H1 (cell line): ENCODE data around the gene SH2D1B. TPM values are rescaled to one million over a fixed set of nuclear protein-coding genes. Genes with fewer than 3 reads are reported as not detected.

Source experiments
- CTCF ChIA-PET: fragments of 300-600 bp; sonication (Branson Sonifier 250); formaldehyde crosslinking; loops from one replicate; lab custom pipeline; 2021; ENCODE audit not compliant: partially characterized antibody; lab: Charles Lee
- POLR2A ChIA-PET: fragments of 300-600 bp; sonication (Branson Sonifier 250); formaldehyde crosslinking; loops from one replicate; lab custom pipeline; 2021; ENCODE audit warnings: inconsistent platforms; ENCODE audit not compliant: partially characterized antibody; lab: Charles Lee
- DNase-seq, 2 experiments: peaks; one replicate each; pipeline versions ENCODE4 v3.0.0 to v3.0.0-alpha.2; 2010 to 2022; ENCODE audit warnings: low spot score in 2 of 2, low read depth in 1 of 2, mixed read lengths in 1 of 2
- FAIRE-seq: peaks from 2 replicates; lab custom pipeline; 2011; peaks lifted over from hg19 to GRCh38; lab: Jason Lieb, UNC
- H2AFZ ChIP-seq: 2 replicates; pipeline ENCODE4 v1.8.1; 2012; ENCODE audit warnings: low read length, inconsistent platforms
- H2AK5ac ChIP-seq: 2 replicates; pipeline ENCODE4 v1.6.1; 2013; ENCODE audit warnings: low read depth, low read length
- H2BK120ac ChIP-seq: replicated peaks from 2 replicates; pipeline ENCODE3; 2013; ENCODE audit warnings: low read depth, low read length, inconsistent platforms
- H2BK12ac ChIP-seq: 2 replicates; pipeline ENCODE4 v1.6.1; 2013; ENCODE audit warnings: low read depth, low read length
- H2BK15ac ChIP-seq: 2 replicates; pipeline ENCODE4 v1.6.1; 2013; ENCODE audit warnings: low read length
- H2BK20ac ChIP-seq: 2 replicates; pipeline ENCODE4 v1.6.1; 2013; ENCODE audit warnings: low read length
- H2BK5ac ChIP-seq: 2 replicates; pipeline ENCODE4 v1.6.1; 2013; ENCODE audit warnings: low read depth, low read length
- H3K14ac ChIP-seq: 2 replicates; pipeline ENCODE4 v1.6.1; 2013; ENCODE audit warnings: inconsistent platforms; ENCODE audit not compliant: insufficient read length
- H3K18ac ChIP-seq: 2 replicates; pipeline ENCODE4 v1.6.1; 2013; ENCODE audit warnings: low read length; ENCODE audit errors: extremely low read depth
- H3K23ac ChIP-seq: 2 replicates; pipeline ENCODE4 v1.6.1; 2013; ENCODE audit warnings: inconsistent platforms; ENCODE audit not compliant: insufficient read length
- H3K23me2 ChIP-seq: 2 replicates; pipeline ENCODE4 v1.6.1; 2013; ENCODE audit warnings: low read depth, low read length
- H3K27ac ChIP-seq: 2 replicates; pipeline ENCODE4 v1.6.1; 2011; ENCODE audit warnings: low read depth, low read length, inconsistent platforms
- H3K27me3 ChIP-seq, 4 experiments: replicated peaks in 1 of 4; 1 replicate in 1 of 4; 2 replicates in 3 of 4; pipeline versions ENCODE4 v1.6.1 to v1.8.1; 2011 to 2013; ENCODE audit warnings: low read length in 3 of 4, mild to moderate bottlenecking in 3 of 4, inconsistent platforms in 2 of 4, mixed read lengths in 2 of 4, moderate library complexity in 1 of 4; ENCODE audit not compliant: control insufficient read depth in 3 of 4, insufficient read depth in 3 of 4; ENCODE audit errors: extremely low read depth in 1 of 4
- H3K36me3 ChIP-seq, 4 experiments: 2 replicates each; pipeline versions ENCODE4 v1.6.1 to v1.8.1; 2011 to 2013; ENCODE audit warnings: mild to moderate bottlenecking in 4 of 4, low read length in 3 of 4, moderate library complexity in 2 of 4, control low read depth in 1 of 4, inconsistent platforms in 1 of 4; ENCODE audit not compliant: insufficient read depth in 4 of 4, control insufficient read depth in 2 of 4
- H3K4ac ChIP-seq: replicated peaks from 2 replicates; pipeline ENCODE3; 2013; ENCODE audit warnings: low read length, low read depth, mixed read lengths, inconsistent platforms; ENCODE audit not compliant: insufficient read length
- H3K4me1 ChIP-seq, 4 experiments: replicated peaks in 1 of 4; 1 replicate in 1 of 4; 2 replicates in 3 of 4; pipeline versions ENCODE4 v1.6.1 to v1.8.1; 2011 to 2013; ENCODE audit warnings: low read length in 3 of 4, inconsistent platforms in 2 of 4, mixed read lengths in 1 of 4; ENCODE audit not compliant: insufficient read depth in 4 of 4, control insufficient read depth in 3 of 4
- H3K4me2 ChIP-seq, 2 experiments: 2 replicates each; pipeline versions ENCODE4 v1.6.1 to v1.8.1; 2011 to 2013; ENCODE audit warnings: low read depth in 2 of 2, low read length in 2 of 2, control low read depth in 1 of 2, inconsistent platforms in 1 of 2, mild to moderate bottlenecking in 1 of 2; ENCODE audit not compliant: insufficient read depth in 1 of 2
- H3K4me3 ChIP-seq, 4 experiments: fragments of 200-600, 300-600 bp in 1 of 4; sonication (generic), shearing (Covaris generic), sonication (Bioruptor Twin) in 1 of 4; 2 replicates each; pipeline versions ENCODE4 v1.5.1 to v1.8.1; 2011 to 2016; ENCODE audit warnings: low read length in 4 of 4, low read depth in 3 of 4, control low read depth in 2 of 4, inconsistent platforms in 2 of 4, mild to moderate bottlenecking in 2 of 4, mixed read lengths in 1 of 4, moderate library complexity in 1 of 4; ENCODE audit not compliant: insufficient read depth in 2 of 4; ENCODE audit errors: extremely low read depth in 1 of 4
- H3K56ac ChIP-seq: replicated peaks from 2 replicates; pipeline ENCODE3; 2013; ENCODE audit warnings: low read depth, mild to moderate bottlenecking, mixed read lengths, low read length, inconsistent platforms; ENCODE audit not compliant: insufficient read length
- H3K79me1 ChIP-seq: 2 replicates; pipeline ENCODE4 v1.6.1; 2013; ENCODE audit warnings: low read depth, low read length, control low read depth
- H3K79me2 ChIP-seq, 2 experiments: 2 replicates each; pipeline versions ENCODE4 v1.6.1 to v1.8.1; 2012 to 2013; ENCODE audit warnings: low read length in 2 of 2, mild to moderate bottlenecking in 2 of 2, inconsistent platforms in 1 of 2; ENCODE audit not compliant: insufficient read depth in 2 of 2, control insufficient read depth in 1 of 2
- H3K9ac ChIP-seq, 4 experiments: replicated peaks in 1 of 4; 1 replicate in 1 of 4; 2 replicates in 3 of 4; pipeline versions ENCODE4 v1.6.1 to v1.8.1; 2011 to 2013; ENCODE audit warnings: low read depth in 3 of 4, low read length in 3 of 4, control low read depth in 2 of 4, mild to moderate bottlenecking in 2 of 4, moderate library complexity in 2 of 4, inconsistent platforms in 1 of 4; ENCODE audit errors: extremely low read depth in 1 of 4
- H3K9me3 ChIP-seq, 2 experiments: 2 replicates each; pipeline versions ENCODE4 v1.6.1 to v1.8.1; 2012 to 2013; ENCODE audit warnings: mild to moderate bottlenecking in 2 of 2, moderate library complexity in 2 of 2, control low read depth in 1 of 2, inconsistent platforms in 1 of 2, low read depth in 1 of 2, low read length in 1 of 2, mixed read lengths in 1 of 2; ENCODE audit not compliant: insufficient read depth in 2 of 2
- H4K20me1 ChIP-seq, 2 experiments: replicated peaks in 1 of 2; 2 replicates each; pipeline versions ENCODE3 to v1.8.1; 2011 to 2013; ENCODE audit warnings: inconsistent platforms in 2 of 2, low read length in 2 of 2, mild to moderate bottlenecking in 1 of 2; ENCODE audit not compliant: insufficient read depth in 2 of 2, control insufficient read depth in 1 of 2
- H4K5ac ChIP-seq: 2 replicates; pipeline ENCODE4 v1.6.1; 2013; ENCODE audit warnings: low read length, low read depth, mixed read lengths, inconsistent platforms; ENCODE audit not compliant: insufficient read length
- H4K8ac ChIP-seq: 2 replicates; pipeline ENCODE4 v1.8.0; 2013; ENCODE audit warnings: mild to moderate bottlenecking, moderate library complexity, low read length, inconsistent platforms; ENCODE audit not compliant: insufficient read depth; ENCODE audit errors: extremely low read depth
- H4K91ac ChIP-seq: replicated peaks from 2 replicates; pipeline ENCODE3; 2013; ENCODE audit warnings: low read length, mixed read lengths, inconsistent platforms; ENCODE audit not compliant: insufficient read length
- ATF3 ChIP-seq: IDR thresholded peaks from 2 replicates; pipeline ENCODE4 v1.6.1; 2011; ENCODE audit warnings: low read depth, mild to moderate bottlenecking, low read length; ENCODE audit not compliant: insufficient read depth
- BACH1 ChIP-seq: IDR thresholded peaks from 2 replicates; pipeline ENCODE4 v1.6.1; 2012; ENCODE audit warnings: low read length, improper control_type of control experiment
- BRCA1 ChIP-seq: IDR thresholded peaks from 2 replicates; pipeline ENCODE4 v1.6.1; 2012; ENCODE audit warnings: low read depth, low read length, improper control_type of control experiment
- CBX5 ChIP-seq: fragments of 300-800, 300-1000 bp; sonication (generic); IDR thresholded peaks from 2 replicates; pipeline ENCODE4 v1.7.1; 2016; ENCODE audit warnings: antibody characterized with exemption, low read length, low read depth
- CTBP2 ChIP-seq: IDR thresholded peaks from 2 replicates; pipeline ENCODE4 v1.7.0; 2011; ENCODE audit warnings: borderline replicate concordance, mild to moderate bottlenecking, moderate library complexity, mixed read lengths, low read length; ENCODE audit not compliant: insufficient read depth, insufficient read length
- JUN ChIP-seq: IDR thresholded peaks from 2 replicates; pipeline ENCODE4 v1.6.1; 2011; ENCODE audit warnings: low read depth, mild to moderate bottlenecking, improper control_type of control experiment, low read length
- KDM5A ChIP-seq: fragments of 200-600 bp; IDR thresholded peaks from 2 replicates; pipeline ENCODE4 v1.7.1; 2012; ENCODE audit warnings: mild to moderate bottlenecking, low read length, inconsistent platforms, mixed read lengths
- POLR2AphosphoS5 ChIP-seq: IDR thresholded peaks from 2 replicates; pipeline ENCODE4 v1.6.1; 2011; ENCODE audit warnings: low read depth, low read length
- POU5F1 ChIP-seq: IDR thresholded peaks from 2 replicates; pipeline ENCODE4 v1.6.1; 2011; ENCODE audit warnings: low read depth, mild to moderate bottlenecking, low read length, moderate library complexity
- RAD21 ChIP-seq, 2 experiments: IDR thresholded peaks in 1 of 2; conservative IDR thresholded peaks in 1 of 2; 2 replicates each; pipeline ENCODE4 v1.6.1; 2011; ENCODE audit warnings: low read depth in 2 of 2, low read length in 2 of 2, improper control_type of control experiment in 1 of 2, inconsistent platforms in 1 of 2, mild to moderate bottlenecking in 1 of 2, moderate library complexity in 1 of 2
- SIN3A ChIP-seq, 2 experiments: IDR thresholded peaks in 1 of 2; conservative IDR thresholded peaks in 1 of 2; 2 replicates each; pipeline ENCODE4 v1.6.1; 2011 to 2012; ENCODE audit warnings: low read length in 2 of 2, improper control_type of control experiment in 1 of 2, low read depth in 1 of 2, mild to moderate bottlenecking in 1 of 2
- SIX5 ChIP-seq: IDR thresholded peaks from 2 replicates; pipeline ENCODE4 v1.6.1; 2011; ENCODE audit warnings: mild to moderate bottlenecking, low read depth, low read length
- TAF7 ChIP-seq: optimal IDR thresholded peaks from 2 replicates; pipeline ENCODE3; 2011; ENCODE audit warnings: low read depth, mild to moderate bottlenecking, inconsistent platforms, low read length, moderate library complexity, borderline replicate concordance
- ZNF274 ChIP-seq: IDR thresholded peaks from 2 replicates; pipeline ENCODE4 v1.7.0; 2012; ENCODE audit warnings: low read length, borderline replicate concordance; ENCODE audit errors: extremely low read depth
- WGBS, 2 experiments: shearing (Covaris generic) in 1 of 2; methylation state at CpG; one replicate each; pipeline versions ENCODE4 v1.1.6 to v1.1.7; 2013 to 2015; ENCODE audit warnings: low lambda C conversion rate in 2 of 2, mixed read lengths in 2 of 2, inconsistent platforms in 1 of 2, low coverage in 1 of 2, missing lambda C conversion rate in 1 of 2; ENCODE audit not compliant: insufficient replicate concordance in 2 of 2, insufficient coverage in 1 of 2, insufficient read length in 1 of 2; ENCODE audit errors: extremely low coverage in 1 of 2, missing lambda C conversion rate in 1 of 2; 5-methylcytosine and 5-hydroxymethylcytosine counted together
- polyA plus RNA-seq, 7 experiments: library from polyadenylated mRNA; depleted of rRNA in 3 of 7; stranded (reverse) in 5 of 7; unstranded in 2 of 7; fragments of >200 nt in 5 of 7; fragments of 200-250 nt in 2 of 7; gene quantifications; 1 replicate in 5 of 7; 2 replicates in 1 of 7; 4 replicates in 1 of 7; pipeline versions ENCODE4 v1.2.1 to v1.2.3, GENCODE V29; 2011 to 2013; ENCODE audit warnings: missing spikeins in 2 of 7, mixed read lengths in 2 of 7
- total RNA-seq: library from RNA; stranded (reverse); fragmentation: NEBNext Ultra II Directional; extraction: Animal tissue kit (Norgen Biotek cat#: 25700); gene quantifications from 2 replicates; pipeline ENCODE4 v1.2.1, GENCODE V29; 2021

Gene SH2D1B
- total and polyA plus RNA-seq, 2 of the 8 experiments (the other 6 are each of a cell fraction or from before 2014, with no cell fraction given), result not detected

- Histone ChIP-seq H3K79me2 (no peaks in the 10 kb centered on the region), H3K4me1 (no peaks in the 10 kb centered on the region), H3K27ac (no peak overlapping the region), H3K4me3 (no peak overlapping the region), H3K79me1 (no peaks in the 10 kb centered on the region), H3K9me3 (no peaks in the 10 kb centered on the region; a peak in 2 of 4 replicates), H2BK5ac (no peak overlapping the region), H2BK20ac (no peak overlapping the region), H3K9ac (no peak overlapping the region), H2BK15ac (no peak overlapping the region), H3K23ac (no peak overlapping the region), H3K36me3 (no peaks in the 10 kb centered on the region), H3K4ac (no peak overlapping the region), H3K14ac (no peak overlapping the region), H2BK12ac (no peak overlapping the region), H2BK120ac (no peak overlapping the region), H3K23me2 (no peaks in the 10 kb centered on the region), H4K8ac (no peak overlapping the region), H3K56ac (no peak overlapping the region), H4K20me1 (no peaks in the 10 kb centered on the region), H4K91ac (no peak overlapping the region), H3K18ac (no peak overlapping the region), H3K27me3 (peaks cover 0 to 1% (median 0%) of the 10 kb centered on the region in 4 experiments; a peak in 1 of 7 replicates), H2AK5ac (no peak overlapping the region), H4K5ac (no peak overlapping the region), H2AFZ (no peak overlapping the region), H3K4me2 (no peak overlapping the region)
- FAIRE-seq (no peak), DNase-seq (no peak)
- whole genome bisulfite sequencing, 2 experiments, result 92% methylated on average over 7 of the region's 7 CpGs; no CpG with 5 or more reads in 1 of the 2 experiments
- ChIA-PET POLR2A (interaction anchor here (1.6 kb wide), 1 partner anchor 19 kb away, joined by 5 read pairs; no protein-coding TSS in a partner anchor), CTCF (interaction anchor here (1.7 kb wide), 1 partner anchor 19 kb away, joined by 3 read pairs; no protein-coding TSS in a partner anchor)
- TF ChIP-seq BACH1 (no peak), POLR2AphosphoS5 (no peak), ZNF274 (no peak), ATF3 (no peak), KDM5A (no peak), RAD21 (IDR thresholded peaks at IDR 0.05 in 1 of 2, conservative IDR thresholded peaks at IDR 0.05 in 1 of 2; ENCODE audit: low read depth in 2 of 2, low read length in 2 of 2) (no peak), SIX5 (no peak), POU5F1 (no peak), CTBP2 (no peak), BRCA1 (no peak), TAF7 (no peak), JUN (no peak), SIN3A (conservative IDR thresholded peaks at IDR 0.05 in 1 of 2, IDR thresholded peaks at IDR 0.05 in 1 of 2; ENCODE audit: low read depth in 1 of 2, low read length in 2 of 2) (no peak), CBX5 (no peak)
Measured at GRCh38 chr1:162417650-162418049, 5.7 kb upstream of the SH2D1B start.
